AG10803 (cell line): ENCODE measurements around the gene DIRAS1.

ENCODE experiments used
- DNase-seq: peaks from one replicate; pipeline ENCODE4 v3.0.0; 2010; ENCODE audit warnings: low read depth
- H3K4me3 ChIP-seq: 2 replicates; pipeline ENCODE4 v1.5.1; 2011; ENCODE audit warnings: mild to moderate bottlenecking, low read length, control low read depth
- TF ChIP-seq, protein P1 (sequence below): conservative IDR thresholded peaks from 2 replicates; pipeline ENCODE4 v1.5.1; 2011; ENCODE audit warnings: mild to moderate bottlenecking, low read length, control low read depth, inconsistent platforms

DIRAS1 gene

DNA sequence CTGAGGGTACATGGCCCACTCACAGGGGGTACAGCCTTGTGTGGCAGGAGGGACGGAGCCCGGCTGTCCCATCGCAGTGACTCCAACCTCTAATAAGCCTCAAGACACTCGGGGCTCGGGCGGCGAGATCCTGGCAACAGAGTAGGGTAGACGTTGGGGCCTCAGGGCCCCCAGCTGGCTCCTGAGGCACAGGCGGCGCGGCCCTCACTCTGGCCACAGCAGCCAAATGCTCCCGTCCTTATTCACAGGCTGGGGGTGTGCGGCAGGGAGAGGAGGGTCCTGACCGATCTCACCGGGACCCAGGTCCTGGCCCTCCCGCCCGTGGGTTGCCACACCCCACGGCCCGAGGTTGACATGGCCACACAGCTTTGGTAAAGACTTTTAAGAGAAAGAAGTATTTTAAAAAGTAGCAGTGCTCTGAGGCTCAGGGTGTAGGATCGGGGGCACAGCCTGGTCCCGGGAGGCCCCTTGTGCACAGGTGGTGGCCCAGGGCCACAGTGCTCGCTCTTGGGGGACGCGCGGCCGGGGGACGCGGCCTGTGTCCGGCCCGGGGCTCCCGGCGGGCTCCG lies 11.1 kb upstream of the DIRAS1 start:
- H3K4me3 ChIP-seq, result no peak overlapping the region
- TF ChIP-seq, protein P1, sequence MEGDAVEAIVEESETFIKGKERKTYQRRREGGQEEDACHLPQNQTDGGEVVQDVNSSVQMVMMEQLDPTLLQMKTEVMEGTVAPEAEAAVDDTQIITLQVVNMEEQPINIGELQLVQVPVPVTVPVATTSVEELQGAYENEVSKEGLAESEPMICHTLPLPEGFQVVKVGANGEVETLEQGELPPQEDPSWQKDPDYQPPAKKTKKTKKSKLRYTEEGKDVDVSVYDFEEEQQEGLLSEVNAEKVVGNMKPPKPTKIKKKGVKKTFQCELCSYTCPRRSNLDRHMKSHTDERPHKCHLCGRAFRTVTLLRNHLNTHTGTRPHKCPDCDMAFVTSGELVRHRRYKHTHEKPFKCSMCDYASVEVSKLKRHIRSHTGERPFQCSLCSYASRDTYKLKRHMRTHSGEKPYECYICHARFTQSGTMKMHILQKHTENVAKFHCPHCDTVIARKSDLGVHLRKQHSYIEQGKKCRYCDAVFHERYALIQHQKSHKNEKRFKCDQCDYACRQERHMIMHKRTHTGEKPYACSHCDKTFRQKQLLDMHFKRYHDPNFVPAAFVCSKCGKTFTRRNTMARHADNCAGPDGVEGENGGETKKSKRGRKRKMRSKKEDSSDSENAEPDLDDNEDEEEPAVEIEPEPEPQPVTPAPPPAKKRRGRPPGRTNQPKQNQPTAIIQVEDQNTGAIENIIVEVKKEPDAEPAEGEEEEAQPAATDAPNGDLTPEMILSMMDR, result no peak
- DNase-seq, result no peak

DNA sequence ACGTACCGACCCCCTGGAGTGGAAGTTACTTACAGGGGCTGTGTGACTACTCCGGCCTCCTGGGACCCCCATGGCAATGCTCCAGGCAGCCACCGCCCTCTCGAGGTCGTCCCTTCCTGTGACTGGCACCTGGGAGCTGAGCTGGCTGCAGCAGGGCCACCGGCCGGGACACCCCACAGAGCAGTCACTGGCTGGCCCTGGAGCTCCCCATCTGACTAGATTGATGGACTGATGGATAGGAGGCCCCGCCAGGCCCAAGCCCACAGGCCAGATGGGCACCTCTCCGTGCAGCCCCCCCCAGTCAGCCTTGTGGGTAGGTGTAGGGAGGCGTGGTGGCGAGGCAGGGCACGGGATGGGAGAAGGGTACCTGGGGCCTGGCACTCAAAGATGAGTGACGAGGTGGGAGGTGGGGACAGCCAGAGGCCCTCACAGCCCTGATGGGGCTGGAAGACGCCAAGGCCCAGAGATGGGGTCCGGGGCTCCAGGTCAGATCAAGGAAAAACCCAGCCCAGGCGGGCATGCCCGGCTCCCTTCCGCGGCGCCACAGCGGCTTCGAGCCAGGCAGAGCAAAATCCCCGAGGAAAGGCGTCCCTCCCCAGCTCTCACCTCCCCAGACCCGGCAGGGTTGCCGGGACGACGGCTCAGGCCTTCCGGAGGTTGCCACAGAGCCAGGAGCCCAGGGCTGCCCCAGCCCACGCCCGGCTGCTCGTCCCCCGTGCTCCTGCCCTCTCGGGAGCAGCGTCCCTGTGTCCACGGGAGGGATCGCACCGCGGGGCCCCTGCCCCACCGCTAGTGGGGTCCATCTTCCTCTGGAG lies 10.2 kb upstream of the DIRAS1 start:
- TF ChIP-seq, protein P1, result no peak
- no peak overlapping the region for H3K4me3 ChIP-seq
- DNase-seq, result no peak

DNA sequence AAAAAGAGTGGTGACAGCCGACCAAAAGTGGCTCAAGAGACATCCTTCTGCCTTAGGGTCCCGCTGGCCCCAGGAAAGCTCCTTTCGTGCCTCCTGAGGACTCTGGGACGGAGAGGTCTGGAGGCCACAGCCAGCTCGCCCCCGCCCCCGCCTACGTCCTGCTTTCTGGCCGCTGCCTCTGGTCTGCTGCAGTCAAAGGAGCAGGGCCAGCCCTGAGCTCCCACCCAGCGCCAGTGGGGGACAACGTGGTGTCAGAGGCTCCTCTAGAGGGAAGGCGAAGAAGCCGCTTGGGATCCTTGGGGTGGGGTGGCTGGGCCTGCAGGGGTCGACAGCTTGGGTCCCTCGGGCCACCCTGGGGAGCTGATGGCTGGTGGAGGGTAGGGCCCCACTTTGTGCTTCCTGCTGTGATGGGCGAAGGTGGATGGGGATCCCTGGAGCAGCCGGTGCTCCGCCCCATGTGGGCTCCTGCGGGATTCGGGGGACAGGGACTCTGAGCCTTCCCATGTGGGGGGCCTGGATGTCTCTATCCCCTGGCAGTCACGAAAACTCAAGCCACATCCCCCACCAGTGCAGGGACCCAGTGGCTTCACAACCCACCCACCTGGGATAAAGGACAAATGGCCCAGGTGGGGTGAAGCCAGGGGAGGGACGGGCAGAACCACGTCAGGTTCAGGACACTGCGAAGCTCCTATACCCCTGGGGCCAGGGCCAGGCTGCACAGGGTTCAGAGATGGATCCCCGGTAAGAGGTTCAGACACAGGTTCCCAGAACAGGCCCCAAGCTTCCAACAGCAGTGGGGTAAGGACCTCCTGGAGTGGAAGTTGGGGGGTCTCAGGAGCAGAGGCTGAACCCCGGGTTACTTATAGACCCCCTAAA lies 9.0 kb upstream of the DIRAS1 start:
- DNase-seq, result no peak
- TF ChIP-seq, protein P1, result no peak
- no peak overlapping the region for H3K4me3 ChIP-seq

DNA sequence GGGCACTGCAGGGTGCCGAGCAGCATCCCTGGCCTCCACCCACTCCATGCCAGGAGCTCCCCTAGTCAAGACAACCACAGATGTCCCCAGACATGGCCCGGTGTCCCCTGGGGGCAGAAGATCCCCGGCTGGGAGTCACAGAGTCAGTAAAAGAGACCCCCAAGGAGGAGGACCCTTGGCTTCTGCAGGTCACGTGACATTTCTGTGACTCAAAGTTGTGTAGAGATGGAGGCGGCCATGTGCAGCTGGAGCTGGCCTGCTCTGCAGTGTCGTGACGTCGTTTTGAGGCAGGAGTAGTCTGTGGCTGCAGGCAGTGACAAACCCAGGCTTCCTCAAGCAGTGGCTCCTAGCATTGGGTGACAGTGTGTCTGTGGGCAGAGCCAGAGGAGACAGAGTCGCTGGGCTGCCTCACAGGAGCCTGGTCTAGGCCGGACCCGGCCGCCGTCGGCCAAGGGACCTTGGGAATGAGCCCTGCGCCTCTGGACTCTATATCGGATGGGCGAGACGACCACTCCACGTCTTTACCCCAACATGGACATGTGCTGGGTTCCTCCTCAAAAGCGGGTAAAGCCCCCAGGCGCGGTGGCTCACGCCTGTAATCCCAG lies 7.7 kb upstream of the DIRAS1 start:
- no peak overlapping the region for H3K4me3 ChIP-seq
- DNase-seq, result no peak
- TF ChIP-seq, protein P1, result no peak

DNA sequence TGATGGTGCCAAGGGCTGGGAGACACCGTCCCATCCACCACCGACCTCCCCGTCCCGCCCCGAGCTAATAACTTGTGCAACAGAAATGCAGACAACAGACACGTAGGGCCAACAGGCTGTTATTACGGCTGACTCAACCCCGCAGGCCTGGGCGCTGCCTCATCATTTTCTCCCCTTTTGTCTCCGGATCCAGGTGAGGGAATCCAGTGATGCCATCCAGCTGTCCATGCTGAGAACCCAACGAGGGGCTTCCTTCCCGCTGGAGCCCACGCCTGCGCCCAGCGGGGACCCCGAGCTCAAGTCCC lies 6.4 kb upstream of the DIRAS1 start:
- DNase-seq, result peak; percentile 12
- TF ChIP-seq, protein P1, result no peak
- H3K4me3 ChIP-seq, result no peak overlapping the region

DNA sequence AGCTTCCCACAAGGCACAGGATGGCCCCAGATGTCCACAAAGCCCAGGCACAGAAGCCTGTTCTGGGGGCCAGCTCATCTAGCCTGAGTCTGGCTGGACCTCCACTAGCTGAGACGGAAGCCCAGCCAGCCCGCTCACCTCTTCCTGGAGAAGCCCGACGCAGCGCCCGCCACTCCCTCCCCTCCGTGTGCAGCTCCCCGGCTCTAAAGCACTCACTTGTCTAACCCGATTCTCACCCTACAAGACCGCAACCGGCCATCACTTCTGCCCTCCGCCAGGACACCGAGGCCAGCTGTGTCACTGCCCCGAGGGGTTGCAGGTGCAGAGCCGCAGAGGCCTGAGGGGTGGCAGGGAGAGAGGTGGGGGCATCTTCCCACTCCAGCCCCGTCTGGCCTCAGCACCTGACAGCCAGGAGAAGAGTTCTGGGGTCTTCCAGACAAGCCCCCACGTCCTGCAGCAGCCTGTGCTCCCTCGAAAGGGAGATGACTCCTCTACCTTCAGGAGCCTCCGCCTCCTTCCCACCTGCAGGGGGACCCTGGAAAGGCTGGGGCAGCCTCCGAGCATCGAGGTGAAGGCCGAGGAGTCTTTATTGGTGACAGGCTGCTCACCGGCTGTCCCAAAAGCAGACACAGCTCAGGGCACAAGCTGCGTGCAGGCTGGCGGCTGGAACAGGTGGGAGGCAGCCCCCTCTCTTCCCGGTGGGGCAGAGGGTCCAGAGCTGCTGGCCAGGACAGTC lies 5.9 kb upstream of the DIRAS1 start:
- no peak overlapping the region for H3K4me3 ChIP-seq
- DNase-seq, result no peak
- TF ChIP-seq, protein P1, result no peak
